Omental fat pad (tissue), 4 donors: ENCODE measurements around the gene MAGEF1. TPM values are rescaled to one million over a fixed set of nuclear protein-coding genes. Genes with fewer than 3 reads are reported as not detected.
"Not testable (repeated sequence)": the region's sequence is repeated elsewhere in the genome, so short reads cannot be mapped to it uniquely, and the experiment has no call there.

Experiments
- ATAC-seq: fragments of 150-250 bp; one replicate; pipeline ENCODE4 v1.9.1; 2016; ENCODE audit warnings: mild to moderate bottlenecking, moderate library complexity; ENCODE audit not compliant: low FRiP score
- DNase-seq: peaks from one replicate; pipeline ENCODE4 v3.0.0-alpha.2; 2019; ENCODE audit warnings: low spot score
- total RNA-seq, 4 donors: library from RNA; depleted of rRNA; stranded (reverse); fragments of >200 nt; gene quantifications; one replicate each; pipeline ENCODE4 v1.1.0, GENCODE V29; 2016
- TF ChIP-seq, protein P1 (sequence below), 3 donors: fragments of 450-650 bp; IDR thresholded peaks; one replicate each; pipeline ENCODE4 v1.5.1; 2016 to 2017; ENCODE audit warnings: antibody characterized with exemption in 3 of 3, mild to moderate bottlenecking in 3 of 3, moderate library complexity in 2 of 3

The MAGEF1 gene
- total RNA-seq, 4 donors from 2014 or later: 9.8 to 23.1 (median 18.2) TPM

DNA sequence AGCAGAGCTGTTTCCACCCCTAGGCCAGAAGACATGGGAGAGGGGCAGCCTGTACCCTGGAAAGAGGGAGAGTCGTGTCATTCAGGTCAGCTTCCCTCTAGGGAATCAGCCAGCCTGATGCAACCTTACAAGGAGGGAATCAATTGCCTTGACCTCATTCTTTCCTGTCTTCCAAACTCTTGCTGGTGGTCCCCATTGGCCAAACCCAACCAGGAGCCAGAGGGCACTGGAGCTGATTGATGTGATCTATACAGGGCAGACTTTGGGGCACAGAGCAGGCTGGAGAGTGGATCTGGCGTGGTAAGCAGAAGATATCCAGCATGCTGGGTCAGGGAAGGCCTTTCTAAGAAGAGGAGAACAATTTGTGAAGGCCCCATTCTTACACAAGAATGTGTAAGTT lies 19.1 kb upstream of the MAGEF1 start:
- ATAC-seq: no peak

DNA sequence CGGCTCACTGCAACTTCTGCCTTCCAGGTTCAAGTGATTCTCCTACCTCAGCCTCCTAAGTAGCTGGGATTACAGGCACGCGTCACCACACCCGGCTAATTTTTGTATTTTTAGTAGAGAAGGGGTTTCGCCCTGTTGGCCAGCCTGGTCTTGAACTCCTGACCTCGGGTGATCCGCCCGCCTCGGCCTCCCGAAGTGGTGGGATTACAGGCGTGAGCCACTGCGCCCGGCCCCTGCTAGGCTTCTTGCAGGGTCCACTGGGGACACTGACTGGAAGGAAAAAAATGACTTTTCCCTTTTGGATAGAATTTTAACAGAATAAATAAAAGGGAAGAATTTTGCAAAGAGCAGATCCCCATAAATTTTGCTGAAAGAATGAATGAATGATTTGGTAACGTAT lies 17.3 kb upstream of the MAGEF1 start:
- ATAC-seq, DNase-seq: not testable (repeated sequence)

More for the DNA sequence above, 19.1 kb upstream of the MAGEF1 start:
- TF ChIP-seq, protein P1, sequence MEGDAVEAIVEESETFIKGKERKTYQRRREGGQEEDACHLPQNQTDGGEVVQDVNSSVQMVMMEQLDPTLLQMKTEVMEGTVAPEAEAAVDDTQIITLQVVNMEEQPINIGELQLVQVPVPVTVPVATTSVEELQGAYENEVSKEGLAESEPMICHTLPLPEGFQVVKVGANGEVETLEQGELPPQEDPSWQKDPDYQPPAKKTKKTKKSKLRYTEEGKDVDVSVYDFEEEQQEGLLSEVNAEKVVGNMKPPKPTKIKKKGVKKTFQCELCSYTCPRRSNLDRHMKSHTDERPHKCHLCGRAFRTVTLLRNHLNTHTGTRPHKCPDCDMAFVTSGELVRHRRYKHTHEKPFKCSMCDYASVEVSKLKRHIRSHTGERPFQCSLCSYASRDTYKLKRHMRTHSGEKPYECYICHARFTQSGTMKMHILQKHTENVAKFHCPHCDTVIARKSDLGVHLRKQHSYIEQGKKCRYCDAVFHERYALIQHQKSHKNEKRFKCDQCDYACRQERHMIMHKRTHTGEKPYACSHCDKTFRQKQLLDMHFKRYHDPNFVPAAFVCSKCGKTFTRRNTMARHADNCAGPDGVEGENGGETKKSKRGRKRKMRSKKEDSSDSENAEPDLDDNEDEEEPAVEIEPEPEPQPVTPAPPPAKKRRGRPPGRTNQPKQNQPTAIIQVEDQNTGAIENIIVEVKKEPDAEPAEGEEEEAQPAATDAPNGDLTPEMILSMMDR (IDR thresholded peaks at IDR 0.05): no peak
- DNase-seq: no peak

DNA sequence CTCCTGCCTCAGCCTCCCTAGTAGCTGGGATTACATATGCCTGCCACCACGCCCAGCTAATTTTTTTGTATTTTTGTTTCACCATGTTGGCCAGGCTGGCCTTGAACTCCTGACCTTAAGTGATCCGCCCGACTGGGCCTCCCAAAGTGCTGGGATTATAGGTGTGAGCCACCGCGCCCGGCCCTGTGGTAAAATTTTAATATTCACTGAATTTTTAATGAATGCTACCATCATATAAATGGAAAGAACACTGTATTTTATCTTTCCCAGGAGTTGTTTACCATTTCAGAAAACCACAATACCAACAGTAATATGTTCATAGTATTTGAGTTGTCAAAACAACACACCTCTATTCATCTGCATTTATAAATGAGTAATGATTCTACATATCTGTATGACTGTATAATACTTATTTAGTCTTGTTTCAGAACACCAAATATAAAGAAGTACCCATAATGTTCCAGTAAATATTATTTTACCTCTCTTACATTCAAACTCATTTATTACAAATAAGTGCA lies 16.2 kb upstream of the MAGEF1 start:
- TF ChIP-seq, protein P1 (IDR thresholded peaks at IDR 0.05): no peak
- no peak for DNase-seq
- ATAC-seq: no peak

DNA sequence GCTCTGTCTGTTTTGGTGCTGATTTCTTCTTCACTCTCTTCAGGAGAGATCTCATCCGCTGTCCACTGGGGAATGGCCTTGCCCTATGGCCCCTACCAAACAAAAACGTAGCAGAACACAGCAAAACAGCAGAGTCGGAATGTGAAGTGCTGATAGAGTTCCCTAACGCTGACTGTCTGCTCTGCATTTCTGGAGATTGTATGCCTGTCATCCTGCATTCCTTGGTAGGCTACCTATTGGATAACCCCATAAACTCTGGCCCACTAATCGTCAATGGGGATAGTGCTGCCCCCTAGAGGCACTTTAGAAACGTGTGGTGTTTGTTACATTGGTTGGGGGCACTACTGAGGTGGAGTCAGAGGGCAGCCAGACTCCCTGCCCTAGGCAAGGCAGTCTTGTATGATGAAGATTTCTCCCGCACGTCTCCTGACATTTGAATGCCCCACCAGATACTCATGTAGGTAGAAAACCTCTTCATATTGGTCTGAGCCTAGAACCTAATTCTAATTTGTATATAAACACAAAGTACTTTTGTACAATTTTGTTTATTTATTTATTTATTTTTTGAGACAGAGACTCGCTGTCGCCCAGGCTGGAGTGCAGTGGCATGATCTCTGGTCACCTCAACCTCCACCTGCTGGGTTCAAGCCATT lies 15.6 kb upstream of the MAGEF1 start:
- ATAC-seq: peak; percentile 92
- DNase-seq: peak; percentile 47

DNA sequence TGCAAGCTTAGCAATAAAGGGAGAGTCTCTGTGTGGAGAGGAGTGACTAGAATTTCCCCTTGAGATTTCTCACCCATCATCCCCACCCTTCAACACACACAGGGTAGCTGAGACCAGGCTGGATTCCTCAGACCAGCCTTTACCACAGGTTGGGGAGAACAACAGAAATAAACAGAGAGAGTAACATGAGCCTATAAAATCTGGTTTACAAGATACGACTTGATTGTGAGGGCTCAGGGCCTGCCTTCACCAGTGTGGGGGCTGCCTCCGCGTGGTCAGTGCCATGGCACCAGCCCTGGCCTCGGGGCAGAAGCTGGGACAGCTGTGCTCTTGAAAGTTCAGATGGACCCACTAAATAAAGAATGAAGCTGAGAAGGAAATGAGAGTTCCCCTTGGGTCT lies 14.6 kb upstream of the MAGEF1 start:
- ATAC-seq (no peak), DNase-seq (no peak)
- TF ChIP-seq, protein P1 (IDR thresholded peaks at IDR 0.05): no peak

More for the DNA sequence above, 15.6 kb upstream of the MAGEF1 start:
- TF ChIP-seq, protein P1 (IDR thresholded peaks at IDR 0.05): no peak

DNA sequence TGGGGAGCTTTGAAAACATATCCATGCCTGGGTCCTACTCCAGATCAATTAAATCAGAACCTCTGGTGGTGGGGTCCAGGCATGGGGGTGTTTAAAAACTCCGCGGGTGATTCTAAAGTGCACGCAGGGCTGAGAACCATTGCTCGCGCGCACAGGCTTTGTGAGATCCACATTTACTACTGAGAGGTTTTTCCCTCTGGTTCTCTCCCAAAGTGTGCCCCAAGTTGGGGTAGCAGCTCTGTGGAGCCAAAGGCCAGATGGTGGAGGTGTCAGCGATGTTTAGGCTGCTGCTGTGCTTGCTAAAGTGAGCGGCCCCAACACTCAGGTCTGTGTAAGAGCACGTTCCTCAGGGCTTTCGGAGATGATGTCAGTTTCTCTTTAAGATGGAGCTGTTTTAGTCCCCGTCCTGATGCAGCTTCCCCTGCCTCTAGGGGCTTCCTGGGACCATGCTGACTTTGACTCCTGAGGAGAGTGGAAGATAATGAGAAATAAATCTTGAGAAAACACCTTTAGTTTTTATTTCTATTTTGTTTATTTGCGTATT lies 13.4 kb upstream of the MAGEF1 start:
- no peak for DNase-seq
- ATAC-seq: no peak
- TF ChIP-seq, protein P1 (IDR thresholded peaks at IDR 0.05): no peak

DNA sequence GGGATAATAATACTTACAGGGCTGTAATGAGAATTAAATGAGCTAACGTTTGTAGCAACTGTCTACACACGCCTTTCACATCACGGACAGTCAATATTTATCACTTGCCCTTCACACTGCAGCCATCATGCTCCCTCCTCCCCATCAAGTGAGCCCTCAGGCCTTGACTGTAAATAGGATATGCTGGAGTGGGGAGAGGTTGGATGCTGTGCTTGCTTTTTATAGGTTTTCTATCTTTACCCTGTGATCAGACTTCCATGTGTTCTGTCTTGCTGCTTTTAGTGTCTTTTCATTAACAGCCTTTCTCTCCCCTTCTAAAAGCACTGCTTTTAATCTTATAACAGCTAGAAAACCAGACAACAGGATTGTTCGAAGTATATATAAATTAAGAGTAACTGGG lies 12.8 kb upstream of the MAGEF1 start:
- ATAC-seq (no peak), DNase-seq (no peak)
- TF ChIP-seq, protein P1 (IDR thresholded peaks at IDR 0.05): no peak
